ENCODE measurements around the gene F12. TPM values are rescaled to one million over a fixed set of nuclear protein-coding genes. Genes with fewer than 3 reads are reported as not detected.

F12 gene
- polyA plus RNA-seq, 3 donors, result 1.4 to 5.5 (median 1.5) TPM

- intact Hi-C loops (cut with micrococcal nuclease), result loop anchor here in 1 of 2 donors (5.0 kb wide), 1 partner anchor 46 kb away; no protein-coding TSS in a partner anchor
- Histone ChIP-seq H3K36me3 (replicated peaks in 1 of 2; ENCODE audit: control insufficient read depth in 1 of 2, insufficient read depth in 2 of 2, low read length in 2 of 2) (peaks cover 9 to 15% of the 10 kb centered on the region in 2 donors), H3K4me3 (replicated peaks in 1 of 3; ENCODE audit: low read depth in 2 of 3, low read length in 3 of 3) (peak overlapping the region in 1 of 3 experiments; percentile 42), H3K79me2 (ENCODE audit: insufficient read depth, low read length) (peaks cover 44% of the 10 kb centered on the region), H3K4me2 (replicated peaks; ENCODE audit: extremely low read depth, low read length, poor library complexity, severe bottlenecking) (peak overlapping the region; percentile 33), H3K4me1 (ENCODE audit: control insufficient read depth in 1 of 2, insufficient read depth in 2 of 2, low read length in 2 of 2) (peaks cover 76 to 90% of the 10 kb centered on the region in 2 donors), H3K9me3 (replicated peaks in 1 of 2; ENCODE audit: control insufficient read depth in 1 of 2, insufficient read depth in 1 of 2, low read length in 2 of 2) (peaks cover 0 to 7% of the 10 kb centered on the region in 2 donors), H2AFZ (ENCODE audit: insufficient read depth, low read depth, low read length, poor library complexity, severe bottlenecking) (no peak overlapping the region), H3K27ac (ENCODE audit: low read depth in 1 of 2, low read length in 2 of 2) (peak overlapping the region; percentile 21 to 53), H3K9ac (ENCODE audit: insufficient read depth, low read length, poor library complexity, severe bottlenecking) (no peak overlapping the region), H4K20me1 (ENCODE audit: insufficient read depth, low read length) (peaks cover 30% of the 10 kb centered on the region), H3K27me3 (ENCODE audit: control insufficient read depth in 2 of 2, insufficient read depth in 2 of 2, low read length in 2 of 2) (no peaks in the 10 kb centered on the region)
- no CpG with 5 or more reads among the region's 5 CpGs for WGBS (ENCODE audit: insufficient coverage)
- Mint-ChIP-seq H3K9me3 (peaks cover 3 to 11% (median 7%) of the 10 kb centered on the region in 7 donors), H3K4me3 (peak overlapping the region; percentile 31 to 64), H3K27ac (peak overlapping the region; percentile 70 to 89 (median 83)), H3K27me3 (ENCODE audit: low read depth in 3 of 3) (peaks cover 0 to 2% (median 1%) of the 10 kb centered on the region in 3 donors), H3K4me1 (peaks cover 78% of the 10 kb centered on the region), H3K36me3 (peaks cover 11 to 21% of the 10 kb centered on the region in 2 donors)
- no peak for TF ChIP-seq CTCF (IDR thresholded peaks at IDR 0.05)
- peak in 2 of 3 donors; percentile 57 to 67 for DNase-seq
Observed at GRCh38 chr5:177353093-177353492, 56.3 kb downstream of the F12 start.

Other genes with a start within 250 kb of the F12 start
- gene RAB24, start 105.8 kb downstream of the F12 start, polyA plus RNA-seq, result 100 to 1,000 TPM in 1 of 3 donors, 10 to 100 TPM in 2; 74.3 to 465 (median 94.4) TPM
- gene PRELID1, start 105.8 kb downstream of the F12 start, polyA plus RNA-seq, result 100 to 1,000 TPM; 264 to 510 (median 490) TPM
- 10 to 100 TPM; 21.5 to 61.9 (median 25.5) TPM for gene MXD3, start 97.7 kb downstream of the F12 start, polyA plus RNA-seq
- gene LMAN2, start 57.9 kb downstream of the F12 start, polyA plus RNA-seq, result 100 to 1,000 TPM; 148 to 275 (median 259) TPM
- 100 to 1,000 TPM in 1 of 3 donors, 10 to 100 TPM in 2; 35.4 to 186 (median 43.5) TPM for gene RGS14, start 51.6 kb downstream of the F12 start, polyA plus RNA-seq
- gene SLC34A1, start 25.1 kb downstream of the F12 start, polyA plus RNA-seq, result not detected
- gene PFN3, start 8.9 kb downstream of the F12 start, polyA plus RNA-seq, result not detected
- gene GRK6, start 17.1 kb upstream of the F12 start, polyA plus RNA-seq, result 100 to 1,000 TPM in 1 of 3 donors, 10 to 100 TPM in 2; 41.6 to 101 (median 63.4) TPM
- gene PRR7, start 37.2 kb upstream of the F12 start, polyA plus RNA-seq, result 10 to 100 TPM in 1 of 3 donors, 1 to 10 TPM in 2; 1.8 to 17.4 (median 2.1) TPM
- gene DBN1, start 64.1 kb upstream of the F12 start, polyA plus RNA-seq, result 1 to 10 TPM in 1 of 3 donors, under 1 TPM in 2; 0.71 to 1.6 (median 0.73) TPM
- gene PDLIM7, start 88.0 kb upstream of the F12 start, polyA plus RNA-seq, result 100 to 1,000 TPM in 1 of 3 donors, 10 to 100 TPM in 2; 21.6 to 126 (median 27.2) TPM
- gene DOK3, start 100.3 kb upstream of the F12 start, polyA plus RNA-seq, result 100 to 1,000 TPM in 1 of 3 donors, 10 to 100 TPM in 2; 62.8 to 196 (median 98.3) TPM
- 100 to 1,000 TPM in 1 of 3 donors, 10 to 100 TPM in 2; 44.9 to 178 (median 70.3) TPM for gene DDX41, start 107.4 kb upstream of the F12 start, polyA plus RNA-seq
- 100 to 1,000 TPM in 1 of 3 donors, 1 to 10 TPM in 2; 1.6 to 216 (median 1.9) TPM for gene FAM193B, start 145.0 kb upstream of the F12 start, polyA plus RNA-seq
- 100 to 1,000 TPM in 2 of 3 donors, 10 to 100 TPM in 1; 98.2 to 150 (median 136) TPM for gene TMED9, start 182.6 kb upstream of the F12 start, polyA plus RNA-seq
- 10 to 100 TPM; 15.6 to 21.7 (median 18.8) TPM for gene B4GALT7, start 190.6 kb upstream of the F12 start, polyA plus RNA-seq